ENCODE results near the gene VSTM4.

- TF ChIP-seq YY1 (IDR thresholded peaks at IDR 0.05; ENCODE audit: insufficient read depth, insufficient read length), result no peak
- TF ChIP-seq ZNF274 (IDR thresholded peaks at IDR 0.05; ENCODE audit: low read depth, low read length), result no peak
- TF ChIP-seq SUZ12 (IDR thresholded peaks at IDR 0.05; ENCODE audit: extremely low read depth, insufficient read depth, insufficient read length), result no peak
Observed at GRCh38 chr10:49162761-49163310, 47.5 kb upstream of the VSTM4 start.

Measured in NT2/D1 (cell line).